Coronary artery (tissue), 2 donors: Measurements from ENCODE around the gene CREB5.
A peak's percentile ranks its signal among the peaks of the same experiment; 100 is the strongest.
"Not testable (repeated sequence)": the region's sequence is repeated elsewhere in the genome, so short reads cannot be mapped to it uniquely, and the experiment has no call there.

Experiments used
- DNase-seq: peaks from one replicate; pipeline ENCODE4 v3.0.0-alpha.2; 2017; ENCODE audit warnings: low spot score
- H3K27ac ChIP-seq, 2 donors: fragments of 200-600 bp; sonication (generic); one replicate each; pipeline ENCODE4 v1.5.1; 2016 to 2019
- H3K4me3 ChIP-seq: fragments of 200-600 bp; sonication (generic); 2 replicates; pipeline ENCODE4 v1.5.1; 2016; ENCODE audit warnings: mild to moderate bottlenecking, moderate library complexity
- TF ChIP-seq, protein P1 (sequence below): fragments of 200-600 bp; sonication (generic); IDR thresholded peaks from one replicate; pipeline ENCODE4 v1.5.1; 2019; ENCODE audit warnings: antibody characterized with exemption

The CREB5 gene

DNA sequence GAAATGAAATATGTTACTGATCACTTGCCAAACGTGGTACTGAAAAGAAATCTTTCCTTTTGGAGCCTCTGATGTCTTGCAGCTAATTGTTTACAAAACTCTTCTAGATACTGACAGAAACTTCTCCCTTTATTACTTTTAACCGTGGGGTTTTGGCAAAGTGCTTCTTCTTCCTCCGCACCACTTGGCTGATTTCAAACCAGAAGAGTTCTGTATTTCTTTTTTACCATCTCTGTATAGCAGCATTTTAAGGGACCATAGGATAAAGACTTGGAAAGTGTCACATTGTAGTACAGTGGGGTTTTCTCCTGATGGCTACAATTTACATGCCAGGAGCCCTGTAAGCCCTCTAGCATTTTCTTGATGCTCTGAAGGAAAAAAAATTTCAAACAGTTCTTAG, 21.9 kb upstream of the CREB5 start:
- no peak for DNase-seq
- Histone ChIP-seq H3K27ac (no peak overlapping the region), H3K4me3 (peak overlapping the region; percentile 58)
- TF ChIP-seq, protein P1, sequence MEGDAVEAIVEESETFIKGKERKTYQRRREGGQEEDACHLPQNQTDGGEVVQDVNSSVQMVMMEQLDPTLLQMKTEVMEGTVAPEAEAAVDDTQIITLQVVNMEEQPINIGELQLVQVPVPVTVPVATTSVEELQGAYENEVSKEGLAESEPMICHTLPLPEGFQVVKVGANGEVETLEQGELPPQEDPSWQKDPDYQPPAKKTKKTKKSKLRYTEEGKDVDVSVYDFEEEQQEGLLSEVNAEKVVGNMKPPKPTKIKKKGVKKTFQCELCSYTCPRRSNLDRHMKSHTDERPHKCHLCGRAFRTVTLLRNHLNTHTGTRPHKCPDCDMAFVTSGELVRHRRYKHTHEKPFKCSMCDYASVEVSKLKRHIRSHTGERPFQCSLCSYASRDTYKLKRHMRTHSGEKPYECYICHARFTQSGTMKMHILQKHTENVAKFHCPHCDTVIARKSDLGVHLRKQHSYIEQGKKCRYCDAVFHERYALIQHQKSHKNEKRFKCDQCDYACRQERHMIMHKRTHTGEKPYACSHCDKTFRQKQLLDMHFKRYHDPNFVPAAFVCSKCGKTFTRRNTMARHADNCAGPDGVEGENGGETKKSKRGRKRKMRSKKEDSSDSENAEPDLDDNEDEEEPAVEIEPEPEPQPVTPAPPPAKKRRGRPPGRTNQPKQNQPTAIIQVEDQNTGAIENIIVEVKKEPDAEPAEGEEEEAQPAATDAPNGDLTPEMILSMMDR: no peak

DNA sequence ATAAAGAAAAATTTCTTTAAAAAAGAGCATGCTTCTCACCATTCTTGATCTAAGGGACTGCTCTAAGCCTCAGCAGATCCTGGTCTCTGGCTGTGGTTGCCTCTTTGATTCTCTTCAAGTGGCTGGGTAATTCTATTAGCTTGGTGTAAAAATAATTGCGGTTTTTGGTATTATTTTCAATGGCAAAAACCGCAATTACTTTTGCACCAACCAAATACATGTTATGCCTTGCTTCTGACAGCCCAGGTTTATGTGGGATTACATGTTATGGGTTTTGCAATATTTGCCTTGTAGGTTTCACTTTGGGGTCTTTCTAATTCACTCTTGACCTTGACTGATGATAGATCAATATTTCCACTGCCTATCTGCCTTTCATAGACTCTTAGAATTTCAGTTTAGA, 20.0 kb upstream of the CREB5 start:
- TF ChIP-seq, protein P1: no peak
- no peak for DNase-seq
- H3K4me3 ChIP-seq: no peak overlapping the region
- no peak overlapping the region for H3K27ac ChIP-seq

DNA sequence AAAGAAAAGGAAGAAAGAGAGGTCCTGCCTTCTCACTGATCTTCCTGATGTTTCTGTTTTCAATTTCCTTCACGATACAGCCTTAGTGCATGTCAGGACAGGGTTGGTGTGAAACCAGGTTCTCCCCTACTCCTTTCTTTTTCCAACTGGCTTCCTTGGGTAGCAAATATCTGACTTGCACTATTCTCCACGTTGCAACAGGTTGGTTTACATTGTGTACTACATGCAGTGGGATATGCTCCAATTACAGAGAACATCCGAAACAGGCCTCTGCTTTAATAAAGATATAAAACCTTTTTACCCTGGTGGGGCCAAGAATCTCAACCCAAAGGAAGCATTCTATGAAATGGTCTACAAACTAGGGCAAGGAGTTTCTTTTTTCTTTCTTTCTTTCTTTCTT, 16.9 kb upstream of the CREB5 start:
- TF ChIP-seq, protein P1: no peak
- no peak overlapping the region for H3K27ac ChIP-seq
- no peak overlapping the region for H3K4me3 ChIP-seq
- no peak for DNase-seq

DNA sequence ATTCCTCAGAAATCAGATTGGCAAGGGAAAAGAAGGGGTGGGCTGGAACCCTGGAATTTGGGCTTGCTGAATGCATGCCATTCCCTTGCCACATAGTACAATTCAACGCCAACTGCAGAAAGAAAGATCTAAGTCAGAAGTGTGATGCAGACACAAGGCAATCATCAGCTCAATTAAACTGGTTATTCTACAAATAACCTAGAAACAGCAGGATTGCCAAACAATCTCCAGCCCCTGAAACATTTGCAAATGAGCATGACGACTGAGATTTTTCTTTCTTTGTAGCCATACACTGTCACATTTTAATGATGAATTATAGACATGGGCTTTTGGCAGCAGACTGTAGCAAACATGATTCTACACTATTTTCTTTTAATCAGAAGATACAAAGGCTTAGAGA, 16.5 kb upstream of the CREB5 start:
- no peak for DNase-seq
- H3K4me3 ChIP-seq: no peak overlapping the region
- no peak overlapping the region for H3K27ac ChIP-seq
- TF ChIP-seq, protein P1: no peak

DNA sequence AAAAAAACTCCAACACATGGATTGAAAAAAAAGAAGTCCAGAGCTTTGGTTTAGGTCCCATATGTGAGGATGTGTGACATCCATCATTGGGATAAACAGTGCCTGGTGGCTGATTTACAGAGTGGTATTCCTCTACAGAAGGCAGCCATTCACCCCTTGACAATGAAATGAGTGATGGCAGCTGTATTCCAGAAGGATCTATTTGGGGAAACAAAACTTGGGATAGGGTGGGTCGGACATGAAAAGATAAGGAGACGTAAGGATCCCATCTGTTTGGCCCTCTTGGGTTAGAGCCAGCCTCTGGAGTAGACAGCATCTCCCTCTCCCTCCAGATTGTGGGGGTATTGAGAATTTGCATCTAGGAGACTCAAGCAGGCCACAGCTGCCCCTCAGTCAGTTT, 15.2 kb upstream of the CREB5 start:
- DNase-seq: no peak
- H3K4me3 ChIP-seq: no peak overlapping the region
- TF ChIP-seq, protein P1: no peak
- no peak overlapping the region for H3K27ac ChIP-seq

DNA sequence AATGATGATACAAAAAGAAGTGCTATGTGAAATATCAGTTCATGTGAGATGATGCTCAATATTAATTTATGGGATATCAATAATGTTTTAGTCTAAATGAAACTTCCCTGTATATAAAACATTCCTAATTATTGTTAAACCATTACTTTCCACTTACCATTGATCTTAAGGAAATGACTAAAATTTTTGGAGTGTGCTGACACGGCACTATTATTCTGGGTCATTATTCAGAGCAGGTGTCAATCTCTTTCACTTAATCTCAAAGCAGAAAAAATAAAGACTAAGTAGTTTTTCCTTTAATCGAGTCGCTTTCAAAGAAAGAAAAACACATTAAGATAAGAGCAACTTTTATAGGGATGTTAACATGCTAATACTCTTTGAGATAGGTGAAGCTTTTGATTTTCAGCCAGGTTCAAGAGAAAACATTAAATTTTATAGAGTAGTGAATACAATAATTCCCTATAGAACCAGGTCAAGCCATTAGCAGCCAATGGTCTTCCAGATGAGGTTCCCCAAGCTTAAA, 11.4 kb upstream of the CREB5 start:
- Histone ChIP-seq H3K27ac (no peak overlapping the region), H3K4me3 (no peak overlapping the region)
- TF ChIP-seq, protein P1: no peak
- DNase-seq: no peak

DNA sequence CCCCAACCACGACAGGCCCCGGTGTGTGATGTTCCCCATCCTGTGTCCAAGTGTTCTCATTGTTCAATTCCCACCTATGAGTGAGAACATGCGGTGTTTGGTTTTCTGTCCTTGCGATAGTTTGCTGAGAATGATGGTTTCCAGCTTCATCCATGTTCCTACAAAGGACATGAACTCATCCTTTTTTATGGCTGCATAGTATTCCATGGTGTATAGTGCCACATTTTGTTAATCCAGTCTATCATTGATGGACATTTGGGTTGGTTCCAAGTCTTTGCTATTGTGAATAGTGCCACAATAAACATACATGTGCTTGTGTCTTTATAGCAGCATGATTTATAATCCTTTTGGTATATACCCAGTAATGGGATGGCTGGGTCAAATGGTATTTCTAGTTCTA, 10.8 kb upstream of the CREB5 start:
- DNase-seq, H3K27ac ChIP-seq, H3K4me3 ChIP-seq: not testable (repeated sequence)

DNA sequence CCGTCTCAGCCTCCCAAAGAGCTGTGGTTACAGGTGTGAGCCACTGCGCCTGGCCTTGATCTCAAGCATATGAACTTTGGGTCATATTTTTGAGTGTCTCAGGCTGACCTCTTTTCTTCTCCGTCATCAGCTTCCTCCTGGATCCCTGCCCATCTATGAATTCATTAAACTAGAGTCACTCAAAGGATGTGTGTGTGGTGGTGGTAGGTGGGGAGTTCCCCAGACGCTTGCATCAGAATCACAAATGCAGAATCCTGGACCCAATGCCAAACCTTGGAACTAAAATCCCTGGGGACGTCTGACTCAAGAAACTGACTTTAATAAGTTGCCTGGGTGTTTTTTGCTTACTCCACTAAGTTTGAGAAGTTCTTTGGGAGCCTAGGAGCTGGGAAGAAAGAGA, 6.7 kb upstream of the CREB5 start:
- H3K4me3 ChIP-seq: no peak overlapping the region
- TF ChIP-seq, protein P1: no peak
- peak overlapping the region in 1 of 2 donors; percentile 81 for H3K27ac ChIP-seq
- peak; percentile 84 for DNase-seq
